ENCODE measurements around the gene SLC24A3.

Gene SLC24A3

DNA sequence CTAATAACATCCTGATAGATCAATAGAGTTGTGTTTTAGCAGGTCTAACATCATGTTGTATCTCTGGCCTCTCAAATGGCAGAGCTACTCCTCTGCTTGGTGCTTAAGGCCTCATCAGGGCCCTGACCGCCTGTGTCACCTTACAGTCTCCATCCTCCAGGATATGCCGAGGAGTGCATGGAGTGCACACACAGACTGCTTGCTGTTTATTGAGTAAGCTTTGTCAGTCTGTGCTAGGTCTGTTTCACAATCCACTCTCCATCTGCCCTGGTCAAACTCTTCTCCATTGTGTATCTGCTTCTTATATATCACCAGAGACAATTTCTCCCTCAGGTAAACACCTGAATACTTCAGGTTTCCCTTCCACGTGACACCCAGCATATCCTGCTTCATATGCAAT is 136.1 kb downstream of the SLC24A3 start (continued):
- TF ChIP-seq, protein P1, sequence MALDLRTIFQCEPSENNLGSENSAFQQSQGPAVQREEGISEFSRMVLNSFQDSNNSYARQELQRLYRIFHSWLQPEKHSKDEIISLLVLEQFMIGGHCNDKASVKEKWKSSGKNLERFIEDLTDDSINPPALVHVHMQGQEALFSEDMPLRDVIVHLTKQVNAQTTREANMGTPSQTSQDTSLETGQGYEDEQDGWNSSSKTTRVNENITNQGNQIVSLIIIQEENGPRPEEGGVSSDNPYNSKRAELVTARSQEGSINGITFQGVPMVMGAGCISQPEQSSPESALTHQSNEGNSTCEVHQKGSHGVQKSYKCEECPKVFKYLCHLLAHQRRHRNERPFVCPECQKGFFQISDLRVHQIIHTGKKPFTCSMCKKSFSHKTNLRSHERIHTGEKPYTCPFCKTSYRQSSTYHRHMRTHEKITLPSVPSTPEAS (tag by site-specific recombination; IDR thresholded peaks at IDR 0.05), result no peak

- Histone ChIP-seq H3K9me3 (ENCODE audit: control insufficient read depth, insufficient read depth, low read depth, low read length) (no peaks in the 10 kb centered on the region), H3K27ac (ENCODE audit: extremely low read depth, low read depth, low read length) (no peak overlapping the region), H3K4me1 (ENCODE audit: control insufficient read depth, insufficient read depth, low read length) (no peaks in the 10 kb centered on the region), H3K4me3 (ENCODE audit: low read depth, low read length) (no peak overlapping the region), H3K36me3 (ENCODE audit: control insufficient read depth in 2 of 2, insufficient read depth in 1 of 2, low read length in 2 of 2) (no peaks in the 10 kb centered on the region)
- TF ChIP-seq ZNF37A (tag by site-specific recombination; IDR thresholded peaks at IDR 0.05) (no peak), KLF7 (tag by site-specific recombination; IDR thresholded peaks at IDR 0.05; ENCODE audit: borderline replicate concordance) (no peak), ZBTB44 (tag by site-specific recombination; IDR thresholded peaks at IDR 0.05) (no peak), ZNF600 (tag by site-specific recombination; IDR thresholded peaks at IDR 0.05) (no peak)
- TF ChIP-seq, protein P2, sequence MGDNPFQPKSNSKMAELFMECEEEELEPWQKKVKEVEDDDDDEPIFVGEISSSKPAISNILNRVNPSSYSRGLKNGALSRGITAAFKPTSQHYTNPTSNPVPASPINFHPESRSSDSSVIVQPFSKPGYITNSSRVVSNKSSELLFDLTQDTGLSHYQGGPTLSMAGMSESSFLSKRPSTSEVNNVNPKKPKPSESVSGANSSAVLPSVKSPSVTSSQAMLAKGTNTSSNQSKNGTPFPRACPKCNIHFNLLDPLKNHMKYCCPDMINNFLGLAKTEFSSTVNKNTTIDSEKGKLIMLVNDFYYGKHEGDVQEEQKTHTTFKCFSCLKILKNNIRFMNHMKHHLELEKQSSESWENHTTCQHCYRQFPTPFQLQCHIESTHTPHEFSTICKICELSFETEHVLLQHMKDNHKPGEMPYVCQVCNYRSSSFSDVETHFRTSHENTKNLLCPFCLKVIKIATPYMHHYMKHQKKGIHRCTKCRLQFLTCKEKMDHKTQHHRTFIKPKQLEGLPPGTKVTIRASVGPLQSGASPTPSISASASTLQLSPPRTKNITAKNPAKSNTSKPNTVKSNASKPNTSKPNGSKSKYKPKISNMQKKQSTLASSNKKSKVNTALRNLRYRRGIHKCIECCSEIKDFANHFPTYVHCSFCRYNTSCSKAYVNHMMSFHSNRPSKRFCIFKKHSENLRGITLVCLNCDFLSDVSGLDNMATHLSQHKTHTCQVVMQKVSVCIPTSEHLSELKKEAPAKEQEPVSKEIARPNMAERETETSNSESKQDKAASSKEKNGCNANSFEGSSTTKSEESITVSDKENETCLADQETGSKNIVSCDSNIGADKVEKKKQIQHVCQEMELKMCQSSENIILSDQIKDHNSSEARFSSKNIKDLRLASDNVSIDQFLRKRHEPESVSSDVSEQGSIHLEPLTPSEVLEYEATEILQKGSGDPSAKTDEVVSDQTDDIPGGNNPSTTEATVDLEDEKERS (tag by site-specific recombination; IDR thresholded peaks at IDR 0.05), result no peak
- ChIA-PET CTCF (interaction anchor here (0.6 to 0.9 kb wide), 2 partner anchors 29 to 31 kb away, joined by 3 read pairs; no protein-coding TSS in a partner anchor), POLR2A (no interaction called here)
These were observed 137.4 kb downstream of the SLC24A3 start for GRCh38 chr20:19349879-19350278.

DNA sequence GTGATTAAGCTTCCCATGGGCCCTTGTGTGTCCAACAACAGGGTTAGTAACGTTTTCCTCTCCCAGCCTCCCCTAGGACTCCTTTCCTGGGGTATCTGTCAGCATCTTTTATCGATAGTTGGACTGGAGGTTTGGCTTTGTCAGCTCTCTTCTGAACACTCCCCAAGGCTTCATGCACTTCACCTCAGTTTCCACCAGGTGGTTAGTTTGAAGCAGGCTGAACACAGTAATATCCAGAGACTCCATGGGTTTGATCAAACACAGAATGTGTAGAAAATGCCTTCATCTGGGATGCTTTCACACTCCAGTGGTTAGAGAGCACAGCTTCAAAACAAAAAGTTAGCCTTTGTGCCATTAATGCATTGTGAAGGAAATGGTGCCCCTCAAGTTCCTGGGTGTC is 139.1 kb downstream of the SLC24A3 start:
- CTCF ChIA-PET, result interaction anchor here (1.0 kb wide), 1 partner anchor 146 kb away, joined by 3 read pairs; no protein-coding TSS in a partner anchor
- H3K36me3 ChIP-seq (ENCODE audit: control insufficient read depth in 2 of 2, insufficient read depth in 1 of 2, low read length in 2 of 2), result no peaks in the 10 kb centered on the region
- H3K4me3 ChIP-seq (ENCODE audit: low read depth, low read length), result no peak overlapping the region
- no peaks in the 10 kb centered on the region for H3K9me3 ChIP-seq (ENCODE audit: control insufficient read depth, insufficient read depth, low read depth, low read length)
- H3K4me1 ChIP-seq (ENCODE audit: control insufficient read depth, insufficient read depth, low read length), result no peaks in the 10 kb centered on the region
- POLR2A ChIA-PET, result no interaction called here
- H3K27ac ChIP-seq (ENCODE audit: extremely low read depth, low read depth, low read length), result no peak overlapping the region
- TF ChIP-seq KLF16 (tag by site-specific recombination; IDR thresholded peaks at IDR 0.05), result no peak

DNA sequence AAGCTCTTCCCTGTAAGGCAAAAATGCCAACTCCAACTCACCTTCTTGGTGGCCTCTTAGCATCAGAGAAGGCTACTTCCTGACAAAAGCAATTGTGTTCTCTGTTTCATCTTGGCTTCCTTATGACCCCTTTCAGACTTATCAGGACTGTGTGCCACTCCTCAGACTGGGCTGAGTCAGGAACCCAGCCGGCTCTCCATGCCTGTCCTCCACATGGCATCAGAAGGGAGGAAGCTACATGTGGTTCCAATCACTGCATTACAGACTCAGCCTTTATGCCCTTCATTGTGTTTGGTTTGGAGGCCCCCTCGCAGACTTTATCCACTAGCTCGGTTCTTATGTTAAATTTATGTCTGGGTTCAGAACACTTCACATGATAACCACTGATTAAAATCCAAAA is 142.5 kb downstream of the SLC24A3 start:
- H3K27ac ChIP-seq (ENCODE audit: extremely low read depth, low read depth, low read length), result no peak overlapping the region
- ChIA-PET POLR2A (no interaction called here), CTCF (no interaction called here)
- no peaks in the 10 kb centered on the region for H3K9me3 ChIP-seq (ENCODE audit: control insufficient read depth, insufficient read depth, low read depth, low read length)
- TF ChIP-seq ZNF521 (tag by site-specific recombination; IDR thresholded peaks at IDR 0.05), result no peak
- TF ChIP-seq FEZF1 (tag by site-specific recombination; IDR thresholded peaks at IDR 0.05), result no peak
- no peaks in the 10 kb centered on the region for H3K36me3 ChIP-seq (ENCODE audit: control insufficient read depth in 2 of 2, insufficient read depth in 1 of 2, low read length in 2 of 2)
- H3K4me3 ChIP-seq (ENCODE audit: low read depth, low read length), result no peak overlapping the region
- H3K4me1 ChIP-seq (ENCODE audit: control insufficient read depth, insufficient read depth, low read length), result no peaks in the 10 kb centered on the region

DNA sequence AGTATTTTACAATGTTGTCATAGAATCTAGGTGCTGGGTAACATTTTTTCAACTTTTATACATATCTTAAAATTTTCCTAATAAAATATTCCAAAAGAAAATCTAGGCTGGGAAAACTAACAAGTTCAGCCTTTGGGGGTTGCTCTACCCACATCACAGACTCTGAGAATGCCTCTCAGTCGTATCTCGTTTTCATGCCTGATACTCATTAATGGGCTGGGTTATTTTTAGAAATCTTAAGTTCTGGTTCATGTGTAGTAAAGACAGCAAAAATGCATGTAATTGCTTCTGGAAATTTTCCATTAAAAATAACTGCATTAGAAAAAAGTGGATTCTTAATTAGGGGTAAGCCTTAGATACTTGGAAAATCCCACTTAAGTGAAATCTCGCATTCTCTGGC is 149.3 kb downstream of the SLC24A3 start:
- Histone ChIP-seq H3K4me1 (ENCODE audit: control insufficient read depth, insufficient read depth, low read length) (no peaks in the 10 kb centered on the region), H3K9me3 (ENCODE audit: control insufficient read depth, insufficient read depth, low read depth, low read length) (no peaks in the 10 kb centered on the region), H3K4me3 (ENCODE audit: low read depth, low read length) (no peak overlapping the region), H3K36me3 (ENCODE audit: control insufficient read depth in 2 of 2, insufficient read depth in 1 of 2, low read length in 2 of 2) (no peaks in the 10 kb centered on the region), H3K27ac (ENCODE audit: extremely low read depth, low read depth, low read length) (no peak overlapping the region)
- ChIA-PET POLR2A (no interaction called here), CTCF (interaction anchor here (0.6 to 1.3 kb wide), 2 partner anchors 22 to 232 kb away, joined by 4 read pairs; no protein-coding TSS in a partner anchor)
- TF ChIP-seq SP7 (tag by site-specific recombination; IDR thresholded peaks at IDR 0.05), result no peak
- no peak for TF ChIP-seq ZNF341 (tag by site-specific recombination; IDR thresholded peaks at IDR 0.05; ENCODE audit: low read depth)
- TF ChIP-seq GLI2 (tag by site-specific recombination; IDR thresholded peaks at IDR 0.05; ENCODE audit: borderline replicate concordance, low read depth), result no peak
- no peak for TF ChIP-seq ZNF239 (tag by site-specific recombination; IDR thresholded peaks at IDR 0.05)
- TF ChIP-seq, protein P3, sequence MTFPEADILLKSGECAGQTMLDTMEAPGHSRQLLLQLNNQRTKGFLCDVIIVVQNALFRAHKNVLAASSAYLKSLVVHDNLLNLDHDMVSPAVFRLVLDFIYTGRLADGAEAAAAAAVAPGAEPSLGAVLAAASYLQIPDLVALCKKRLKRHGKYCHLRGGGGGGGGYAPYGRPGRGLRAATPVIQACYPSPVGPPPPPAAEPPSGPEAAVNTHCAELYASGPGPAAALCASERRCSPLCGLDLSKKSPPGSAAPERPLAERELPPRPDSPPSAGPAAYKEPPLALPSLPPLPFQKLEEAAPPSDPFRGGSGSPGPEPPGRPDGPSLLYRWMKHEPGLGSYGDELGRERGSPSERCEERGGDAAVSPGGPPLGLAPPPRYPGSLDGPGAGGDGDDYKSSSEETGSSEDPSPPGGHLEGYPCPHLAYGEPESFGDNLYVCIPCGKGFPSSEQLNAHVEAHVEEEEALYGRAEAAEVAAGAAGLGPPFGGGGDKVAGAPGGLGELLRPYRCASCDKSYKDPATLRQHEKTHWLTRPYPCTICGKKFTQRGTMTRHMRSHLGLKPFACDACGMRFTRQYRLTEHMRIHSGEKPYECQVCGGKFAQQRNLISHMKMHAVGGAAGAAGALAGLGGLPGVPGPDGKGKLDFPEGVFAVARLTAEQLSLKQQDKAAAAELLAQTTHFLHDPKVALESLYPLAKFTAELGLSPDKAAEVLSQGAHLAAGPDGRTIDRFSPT (tag by site-specific recombination; IDR thresholded peaks at IDR 0.05), result no peak
- TF ChIP-seq ZNF658 (tag by site-specific recombination; IDR thresholded peaks at IDR 0.05), result no peak
- TF ChIP-seq ZBTB26 (tag by site-specific recombination; optimal IDR thresholded peaks at IDR 0.05), result no peak
